NK-92 (cell line): ENCODE data around the gene PRAMEF15.
"Not testable (repeated sequence)": the region's sequence is repeated elsewhere in the genome, so short reads cannot be mapped to it uniquely, and the experiment has no call there.

ENCODE experiments used
- DNase-seq: peaks from one replicate; lab custom pipeline; 2025; ENCODE audit not compliant: unreplicated experiment; lab: John Stamatoyannopoulos, UW

PRAMEF15 gene

GRCh38 chr1:13315281-13315680 is at the start of gene PRAMEF15:
TSS of gene PRAMEF15 (plus strand) at chr1:13315581. CDS start at chr1:13318408, 2,827 bp downstream.
- DNase-seq, result not testable (repeated sequence)

DNA sequence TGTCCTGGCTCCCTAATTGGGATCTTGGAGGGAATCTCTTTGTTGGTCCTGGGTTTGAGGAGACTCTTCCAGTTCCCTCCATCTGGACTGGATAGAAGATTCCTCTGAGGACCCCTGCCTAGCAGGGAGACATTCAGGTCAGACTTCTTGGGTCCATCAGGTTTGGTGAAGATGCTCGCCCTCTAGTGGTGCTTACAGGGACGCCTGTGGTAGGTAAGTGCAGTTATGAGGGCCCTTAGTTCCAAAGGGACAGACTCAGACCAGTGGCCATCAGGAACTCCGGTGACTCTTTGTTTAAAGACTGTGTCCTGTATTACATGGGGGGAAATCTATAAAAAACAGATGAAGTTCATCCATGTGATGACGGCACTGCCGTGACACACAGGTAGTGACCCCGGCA is 38.4 kb upstream of the PRAMEF15 start:
- DNase-seq, result not testable (repeated sequence)

DNA sequence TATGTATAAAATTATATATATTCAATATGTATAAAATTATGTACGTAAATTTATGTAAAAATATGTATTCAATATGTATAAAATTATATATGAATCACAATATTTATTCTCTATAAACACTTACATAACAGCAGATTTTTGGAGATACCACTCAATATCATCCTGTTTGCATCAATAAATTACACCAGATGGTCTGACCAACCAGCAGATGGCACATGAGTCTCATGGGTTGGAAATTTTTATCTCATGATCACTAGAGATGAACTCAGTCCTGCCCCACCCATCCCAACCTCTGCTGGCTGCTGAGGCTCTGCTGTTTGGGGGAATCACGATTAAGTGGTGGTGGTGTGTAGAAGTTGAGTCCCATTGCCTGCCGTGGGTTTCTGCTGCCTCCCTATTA is 35.8 kb upstream of the PRAMEF15 start:
- DNase-seq, result not testable (repeated sequence)

DNA sequence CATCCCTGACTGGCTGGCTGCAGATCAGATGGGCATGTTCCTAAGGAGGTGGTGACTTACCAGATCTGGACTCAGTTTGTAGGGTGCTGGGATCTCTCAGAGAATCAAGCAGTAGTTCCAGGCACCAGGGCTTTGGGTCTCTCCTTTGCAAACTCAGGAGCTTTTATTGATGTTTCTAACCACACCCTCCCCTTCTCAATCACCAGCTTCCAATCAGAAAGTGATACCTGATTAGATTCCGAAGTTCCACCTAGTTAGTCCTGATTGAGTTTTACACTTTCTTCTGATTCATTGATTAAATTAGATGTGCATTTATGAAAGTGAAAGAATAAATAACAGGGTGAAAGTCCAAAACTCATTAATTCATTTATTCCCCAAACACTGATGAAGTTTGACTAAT is 30.3 kb upstream of the PRAMEF15 start, which contains the start of gene PRAMEF8:
Gene PRAMEF8 (minus strand): TSS at position 101 of the 400 bp plus-strand sequence. CDS start 1,046 bp downstream, outside the sequence.
- DNase-seq, result not testable (repeated sequence)

GRCh38 chr1:13289030-13289429 is 26.4 kb upstream of the PRAMEF15 start:
- DNase-seq, result not testable (repeated sequence)

GRCh38 chr1:13297216-13297931 is 18.0 kb upstream of the PRAMEF15 start:
- DNase-seq, result not testable (repeated sequence)

DNA sequence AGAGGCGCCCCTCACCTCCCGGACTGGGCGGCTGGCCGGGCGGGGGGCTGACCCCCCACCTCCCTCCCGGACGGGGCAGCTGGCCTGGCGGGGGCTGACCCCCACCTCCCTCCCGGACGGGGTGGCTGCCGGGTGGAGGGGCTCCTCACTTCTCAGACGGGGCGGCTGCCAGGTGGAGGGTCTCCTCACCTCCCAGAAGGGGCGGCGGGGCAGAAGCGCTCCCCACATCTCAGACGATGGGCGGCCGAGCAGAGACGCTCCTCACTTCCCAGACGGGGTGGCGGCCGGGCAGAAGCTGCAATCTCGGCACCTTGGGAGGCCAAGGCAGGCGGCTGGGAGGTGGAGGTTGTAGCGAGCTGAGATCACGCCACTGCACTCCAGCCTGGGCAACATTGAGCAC is 16.7 kb upstream of the PRAMEF15 start:
- DNase-seq, result not testable (repeated sequence)

GRCh38 chr1:13302197-13302596 is 13.2 kb upstream of the PRAMEF15 start:
- not testable (repeated sequence) for DNase-seq

- DNase-seq, result not testable (repeated sequence)
Measured at GRCh38 chr1:13303239-13303638, 12.1 kb upstream of the PRAMEF15 start, which contains the start of gene PRAMEF33. TSS of gene PRAMEF33 (plus strand) at chr1:13303539. CDS start at chr1:13305955, 2,416 bp downstream.

GRCh38 chr1:13342496-13342895 is 27.1 kb downstream of the PRAMEF15 start:
- DNase-seq, result not testable (repeated sequence)

GRCh38 chr1:13347034-13347433 is 31.7 kb downstream of the PRAMEF15 start, which contains the start of gene PRAMEF14:
TSS of gene PRAMEF14 (minus strand) at chr1:13347134. CDS start at chr1:13345314, 1,820 bp downstream.
- not testable (repeated sequence) for DNase-seq

GRCh38 chr1:13353476-13353875 is 38.1 kb downstream of the PRAMEF15 start:
- not testable (repeated sequence) for DNase-seq

GRCh38 chr1:13354475-13354874 is 39.1 kb downstream of the PRAMEF15 start:
- not testable (repeated sequence) for DNase-seq

DNA sequence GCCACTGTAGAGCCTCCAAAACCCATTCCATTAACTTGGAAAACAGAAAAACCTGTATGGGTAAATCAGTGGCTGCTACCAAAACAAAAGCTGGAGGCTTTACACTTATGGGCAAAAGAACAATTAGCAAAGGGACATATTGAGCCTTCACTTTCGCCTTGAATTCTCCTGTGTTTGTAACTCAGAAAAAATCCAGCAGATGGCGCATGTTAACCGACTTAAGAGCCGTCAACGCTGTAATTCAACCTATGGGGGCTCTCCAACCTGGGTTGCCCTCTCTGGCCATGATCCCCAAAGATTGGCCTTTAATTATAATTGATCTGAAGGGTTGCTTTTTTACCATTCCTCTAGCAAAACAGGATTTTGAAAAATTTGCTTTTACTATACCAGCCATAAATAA is 41.4 kb downstream of the PRAMEF15 start:
- not testable (repeated sequence) for DNase-seq

DNA sequence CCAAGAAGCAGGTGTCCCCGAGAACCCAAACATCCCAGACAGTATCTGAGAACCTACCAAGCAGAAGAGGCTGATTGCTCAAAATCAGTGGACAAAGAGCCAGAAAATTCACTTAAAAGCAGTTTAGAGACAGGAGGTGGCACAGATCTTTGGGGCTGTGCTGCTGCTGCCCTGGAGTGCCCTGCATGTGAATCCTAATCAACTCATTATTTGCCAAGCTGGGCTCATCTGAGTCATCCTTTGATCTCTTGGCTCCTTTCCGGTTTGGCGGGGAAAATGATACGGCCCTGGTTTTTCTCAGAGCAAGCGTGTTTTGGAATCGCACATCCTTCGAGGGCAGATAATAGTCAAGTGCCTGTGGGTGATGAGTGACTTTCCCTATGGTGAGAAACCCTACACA is 47.0 kb downstream of the PRAMEF15 start:
- not testable (repeated sequence) for DNase-seq

DNA sequence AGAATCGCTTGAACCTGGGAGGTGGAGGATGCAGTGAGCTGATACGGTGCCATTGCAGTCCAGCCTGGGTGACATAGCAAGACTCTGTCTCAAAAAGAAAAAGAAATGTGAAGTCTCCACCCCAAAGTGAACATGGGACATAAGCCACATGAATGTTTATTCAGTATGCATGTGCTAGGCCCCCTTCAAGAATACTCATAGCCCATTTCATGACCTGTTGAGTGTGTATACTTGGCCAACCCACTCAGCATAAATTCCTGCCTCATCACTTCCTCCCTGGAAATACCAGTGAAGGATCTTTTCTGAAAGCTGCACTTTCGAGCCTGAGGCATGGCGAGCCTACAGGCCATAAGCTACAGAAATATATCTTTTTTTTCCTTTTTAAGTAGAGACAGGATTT is 49.5 kb downstream of the PRAMEF15 start:
- DNase-seq, result not testable (repeated sequence)

DNA sequence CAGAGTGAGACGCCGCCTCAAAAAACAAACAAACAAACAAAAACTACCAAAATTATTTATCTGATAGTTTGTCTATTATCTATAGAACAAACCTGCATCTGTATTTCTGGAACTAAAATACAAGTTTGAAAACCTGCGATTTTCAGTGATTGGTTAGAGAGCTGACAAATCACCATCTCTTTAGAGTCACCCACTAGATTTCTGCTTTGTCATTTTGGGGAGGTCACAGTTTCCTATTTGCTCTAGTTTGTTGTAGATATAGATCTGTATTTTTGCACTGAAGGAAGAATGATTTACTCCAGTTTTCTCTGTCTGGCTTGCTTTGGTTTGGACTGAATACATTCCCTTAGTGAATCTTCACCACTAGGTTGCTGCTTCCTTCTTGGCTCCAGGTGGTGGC is 51.2 kb downstream of the PRAMEF15 start:
- DNase-seq, result not testable (repeated sequence)

DNA sequence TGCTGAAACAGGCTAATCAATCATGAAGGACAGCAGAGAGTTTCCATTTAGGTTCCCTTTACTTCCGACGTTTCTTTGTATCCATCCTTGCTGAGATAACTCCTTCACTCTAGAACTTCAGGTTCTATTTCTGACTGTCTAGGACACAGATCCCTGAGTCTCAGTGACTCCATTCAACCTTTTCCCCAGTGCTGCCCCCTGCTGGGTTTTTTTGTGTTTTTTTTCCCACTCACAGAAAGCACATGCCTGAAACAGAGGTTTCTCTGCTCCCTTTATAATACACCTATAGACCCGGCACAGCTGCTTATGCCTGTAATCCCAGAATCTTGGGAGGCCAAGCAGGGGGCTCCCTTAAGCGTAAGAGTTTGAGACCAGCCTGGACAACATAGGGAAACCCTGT is 53.2 kb downstream of the PRAMEF15 start:
- DNase-seq, result not testable (repeated sequence)
